SW480 (cell line): ENCODE results near the gene DIS3L.
"Not testable (repeated sequence)": the region's sequence is repeated elsewhere in the genome, so short reads cannot be mapped to it uniquely, and the experiment has no call there.

Source experiments
- DNase-seq: peaks from one replicate; pipeline ENCODE4 v3.0.0-alpha.2; 2016; ENCODE audit warnings: low spot score

DIS3L gene

GRCh38 chr15:66278056-66278455 is 15.3 kb upstream of the DIS3L start:
- DNase-seq, result no peak

- no peak for DNase-seq
These were observed 14.7 kb upstream of the DIS3L start for GRCh38 chr15:66278671-66279070.

GRCh38 chr15:66284271-66284670 is 9.1 kb upstream of the DIS3L start:
- DNase-seq, result no peak

- DNase-seq, result no peak
These were observed 7.7 kb upstream of the DIS3L start for GRCh38 chr15:66285533-66286280.

GRCh38 chr15:66287461-66288057 is 5.8 kb upstream of the DIS3L start:
- DNase-seq, result no peak

- DNase-seq, result no peak
These were observed 5.3 kb upstream of the DIS3L start for GRCh38 chr15:66288093-66288492.

- DNase-seq, result no peak
These were observed 4.7 kb upstream of the DIS3L start for GRCh38 chr15:66288551-66289185.

- DNase-seq, result no peak
These were observed 3.4 kb upstream of the DIS3L start for GRCh38 chr15:66290007-66290406.

GRCh38 chr15:66290518-66290917 is 2.9 kb upstream of the DIS3L start:
- DNase-seq, result peak; percentile 63

- DNase-seq, result no peak
These were observed 1.4 kb upstream of the DIS3L start for GRCh38 chr15:66291816-66292570.

- peak; percentile 67 for DNase-seq
These were observed 573 bp upstream of the DIS3L start for GRCh38 chr15:66292571-66293418.

GRCh38 chr15:66294157-66294931 is 976 bp downstream of the DIS3L start:
- peak; percentile 75 for DNase-seq

GRCh38 chr15:66294932-66295235 is 1.5 kb downstream of the DIS3L start:
- DNase-seq, result no peak

GRCh38 chr15:66296186-66296585 is 2.8 kb downstream of the DIS3L start:
- DNase-seq, result no peak

- no peak for DNase-seq
These were observed 5.5 kb downstream of the DIS3L start for GRCh38 chr15:66298803-66299251.

- DNase-seq, result no peak
These were observed 9.3 kb downstream of the DIS3L start for GRCh38 chr15:66302489-66303278.

GRCh38 chr15:66304425-66304824 is 11.1 kb downstream of the DIS3L start:
- DNase-seq, result not testable (repeated sequence)

GRCh38 chr15:66306381-66306780 is 13.0 kb downstream of the DIS3L start:
- DNase-seq, result no peak

GRCh38 chr15:66308531-66308930 is 15.2 kb downstream of the DIS3L start:
- no peak for DNase-seq

GRCh38 chr15:66309828-66310227 is 16.5 kb downstream of the DIS3L start:
- DNase-seq, result no peak
